ENCODE measurements around the gene PAFAH1B1.
"Not testable (repeated sequence)": the region's sequence is repeated elsewhere in the genome, so short reads cannot be mapped to it uniquely, and the experiment has no call there.

PAFAH1B1 gene

DNA sequence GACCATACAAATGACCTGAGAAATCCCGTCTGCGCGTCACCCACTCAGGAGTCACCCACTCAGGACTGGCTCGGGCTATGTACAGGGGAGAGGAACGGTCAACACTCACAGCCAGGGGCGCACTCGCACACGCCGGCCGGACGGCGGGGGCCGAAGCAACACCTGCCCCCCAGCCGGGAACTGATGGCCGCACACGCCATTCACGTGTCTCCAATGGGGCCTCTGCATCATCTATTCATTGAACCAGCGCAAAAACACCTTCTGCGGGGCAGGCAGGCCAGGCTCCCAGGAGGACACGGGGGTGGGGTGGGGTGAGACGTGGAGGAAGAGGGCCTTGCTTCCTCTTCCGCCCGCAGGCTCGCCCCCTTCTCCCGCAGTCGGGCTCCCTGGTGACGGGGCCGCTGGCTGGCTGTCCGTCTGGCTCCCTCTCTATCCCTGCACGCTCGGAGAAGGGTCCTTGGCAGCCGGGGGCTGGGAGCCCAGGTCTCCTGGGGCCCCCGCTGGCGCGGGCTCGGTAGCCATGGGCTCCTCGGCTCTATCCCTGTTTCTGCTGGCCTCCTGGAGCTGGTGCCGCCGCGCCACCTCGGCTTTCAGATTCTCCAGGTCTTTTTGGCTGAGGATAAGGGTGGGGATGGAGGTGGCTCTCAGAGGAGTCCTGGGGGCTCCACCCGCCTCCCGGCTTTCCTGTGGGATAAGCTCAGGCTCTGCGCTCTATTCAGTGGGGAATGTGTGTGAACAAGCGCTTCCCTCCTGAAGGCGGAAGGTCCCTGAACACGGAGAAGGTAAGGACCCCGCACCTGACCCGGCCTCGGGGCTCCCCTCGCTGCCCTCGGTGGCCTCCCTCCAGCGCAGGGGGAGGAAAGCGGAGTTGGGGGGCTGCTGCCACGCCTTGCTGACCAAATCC lies 97.0 kb downstream of the PAFAH1B1 start:
- no peak for DNase-seq

- DNase-seq = no peak
Observed at GRCh38 chr17:2691069-2691871, 97.8 kb downstream of the PAFAH1B1 start.

DNA sequence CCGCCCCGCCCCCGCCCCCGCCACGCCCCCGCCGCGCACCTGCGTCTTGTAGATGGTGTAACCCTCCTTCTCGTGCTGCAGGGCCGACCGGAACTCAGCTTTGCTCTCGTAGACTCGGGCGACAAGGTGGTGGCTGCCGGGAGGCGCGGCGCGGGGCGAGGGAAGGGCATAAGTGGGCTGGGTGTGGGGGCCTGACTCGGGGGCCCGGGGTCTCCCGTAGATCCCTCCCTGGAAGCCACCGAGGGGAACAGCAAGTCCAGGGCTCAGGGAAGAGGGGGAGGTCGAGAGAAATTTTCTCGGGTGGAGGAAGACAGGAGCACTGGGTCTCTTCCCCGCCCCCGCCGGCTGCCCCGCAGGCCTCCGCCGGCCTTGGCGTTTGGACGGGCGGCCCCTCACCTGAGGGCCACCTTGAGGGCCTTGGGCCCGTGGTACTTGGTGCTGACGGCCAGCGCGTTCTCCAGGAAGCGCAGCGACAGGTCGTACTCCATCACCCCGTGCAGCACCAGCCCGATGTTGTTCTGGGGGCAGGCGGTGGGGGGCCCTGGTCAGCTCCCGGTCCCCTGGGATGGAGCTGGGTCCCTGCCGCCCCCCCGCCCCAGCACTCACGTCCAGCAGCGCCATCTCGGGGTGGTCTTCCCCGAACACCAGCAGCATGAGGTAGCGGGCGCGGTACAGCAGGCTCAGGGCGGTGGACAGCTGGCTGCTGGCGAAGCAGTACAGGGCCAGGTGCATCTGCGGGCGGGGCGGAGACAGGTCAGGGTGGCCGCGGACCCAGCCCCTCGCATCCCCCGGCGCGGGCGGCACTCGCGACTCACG lies 98.7 kb downstream of the PAFAH1B1 start:
- DNase-seq = no peak

DNA sequence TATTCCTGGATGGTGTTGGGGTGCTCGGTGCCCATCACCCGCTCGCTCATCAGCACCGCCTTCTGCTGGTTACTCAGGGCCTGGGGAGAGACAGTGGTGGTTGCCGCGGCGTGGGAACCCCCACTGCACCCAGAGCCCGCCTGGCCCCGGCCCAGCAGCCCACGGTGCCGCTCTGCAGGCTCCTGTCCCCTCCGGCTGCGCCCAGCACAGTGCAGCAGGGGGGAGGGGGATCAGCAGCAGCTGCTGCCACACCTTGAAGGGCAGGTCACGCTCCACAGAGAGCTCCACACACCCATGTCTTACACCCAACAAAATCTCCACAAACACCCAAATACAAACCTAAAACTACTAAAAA lies 99.3 kb downstream of the PAFAH1B1 start:
- DNase-seq = no peak

GRCh38 chr17:2693561-2694380 lies 100.3 kb downstream of the PAFAH1B1 start:
- no peak for DNase-seq

DNA sequence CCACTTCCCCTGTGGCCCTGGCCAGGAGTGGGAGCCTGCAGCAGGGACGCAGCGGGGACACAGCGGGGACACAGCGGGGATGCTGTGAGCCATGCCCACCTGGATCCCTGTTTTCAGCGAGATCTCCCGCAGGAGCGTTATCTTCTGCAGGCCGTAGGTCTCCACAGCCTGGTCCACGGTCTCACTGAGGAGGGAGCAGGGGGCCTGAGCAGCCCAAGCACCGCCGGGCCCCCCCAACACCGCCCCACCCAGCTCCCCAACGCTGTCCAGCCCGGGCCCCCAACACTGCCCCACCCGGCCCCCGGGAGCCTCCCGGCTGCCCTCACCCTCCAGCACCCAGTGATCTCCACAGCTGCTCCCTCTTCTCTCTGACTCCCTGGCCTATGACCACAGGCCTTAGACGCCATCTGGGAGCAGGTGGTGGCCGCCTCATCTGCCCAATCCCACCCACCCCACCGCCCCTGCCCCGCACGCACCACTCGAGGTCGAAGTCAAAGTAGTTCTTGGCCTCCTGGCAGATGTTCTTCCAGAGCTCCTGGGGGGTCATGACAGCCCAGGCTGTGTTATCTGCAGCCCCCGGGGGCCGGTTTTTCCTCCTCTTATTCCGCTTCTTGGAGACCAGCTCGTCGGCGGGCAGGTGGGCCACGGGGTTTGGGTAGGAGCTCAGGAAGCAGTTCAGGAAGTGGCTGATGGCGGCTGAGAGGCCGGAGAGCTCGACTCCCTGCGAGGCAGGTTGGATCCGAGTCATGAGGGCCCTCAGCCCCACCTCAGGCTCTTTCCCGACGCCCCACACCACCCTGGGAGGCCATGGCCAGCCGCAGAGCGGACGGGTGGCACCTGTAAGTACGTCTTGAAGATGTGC lies 101.2 kb downstream of the PAFAH1B1 start:
- DNase-seq = no peak

GRCh38 chr17:2695243-2695960 lies 101.9 kb downstream of the PAFAH1B1 start:
- no peak for DNase-seq

DNA sequence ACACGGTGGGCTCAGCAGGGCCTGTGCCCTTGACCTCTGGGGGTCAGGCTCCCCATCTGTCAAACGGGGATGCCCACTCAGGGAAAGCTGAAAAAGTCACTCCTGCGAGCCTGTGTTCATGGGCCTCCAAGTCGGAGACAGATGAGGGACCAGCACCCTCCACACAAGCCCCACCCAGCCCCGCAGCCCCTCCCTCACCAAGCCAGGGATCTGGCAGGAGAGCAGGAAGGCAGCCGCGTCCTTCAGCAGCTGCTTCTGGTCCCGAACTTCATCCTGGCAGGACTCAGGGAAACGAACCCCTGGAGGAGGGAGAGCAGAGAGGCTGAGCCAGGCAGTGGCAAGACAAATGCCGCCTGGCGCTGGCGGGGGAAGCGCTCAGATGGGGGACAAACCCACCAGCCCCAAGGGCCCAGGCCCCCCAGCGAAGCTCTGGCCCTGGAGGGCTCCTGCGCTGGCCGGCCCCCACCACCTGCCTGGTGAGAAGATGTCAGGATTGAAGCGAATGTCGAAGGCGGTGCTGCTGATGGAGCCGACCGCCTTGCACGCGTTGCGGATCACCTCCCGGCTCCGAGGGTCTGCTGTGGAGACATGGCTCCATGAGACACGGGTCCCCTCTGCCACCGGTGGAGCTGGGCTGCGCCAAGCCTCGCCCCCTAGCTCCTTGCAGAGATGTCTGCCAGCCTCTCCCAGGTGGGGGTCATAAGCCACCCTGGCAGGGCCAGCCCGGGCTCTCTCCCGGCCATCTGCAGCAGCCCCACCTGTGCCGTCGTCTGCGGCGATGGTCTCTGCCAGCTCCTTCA lies 102.7 kb downstream of the PAFAH1B1 start:
- DNase-seq = no peak

DNA sequence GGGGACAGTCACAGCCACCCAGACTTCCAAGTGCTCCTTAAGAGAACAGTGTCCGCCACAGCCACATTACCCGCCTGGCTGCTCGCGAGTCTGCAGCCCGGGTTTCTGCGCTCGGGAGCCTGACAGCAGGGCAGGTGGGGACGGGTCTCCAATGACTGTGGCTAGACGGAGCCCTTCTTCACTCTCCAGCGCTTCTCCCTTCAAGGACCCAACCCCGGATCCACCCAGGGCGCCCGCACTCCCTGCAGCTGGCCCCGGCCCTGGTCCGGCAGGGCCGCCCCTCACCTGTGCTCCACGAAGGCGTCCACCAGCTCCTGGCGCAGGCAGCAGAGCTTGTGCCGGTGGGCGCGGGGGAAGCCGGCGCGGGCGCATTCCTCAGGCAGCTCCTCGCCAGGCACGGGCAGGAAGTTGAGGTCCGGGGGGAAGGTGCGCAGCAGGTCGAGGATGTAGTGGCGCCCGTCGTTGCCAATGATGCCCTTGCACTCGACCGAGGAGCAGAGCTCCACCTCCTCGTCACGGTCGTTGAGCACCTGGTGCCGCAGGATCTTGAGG lies 104.2 kb downstream of the PAFAH1B1 start:
- no peak for DNase-seq

GRCh38 chr17:2699216-2699805 lies 105.9 kb downstream of the PAFAH1B1 start:
- DNase-seq = not testable (repeated sequence)

GRCh38 chr17:2700030-2700490 lies 106.6 kb downstream of the PAFAH1B1 start:
- DNase-seq = no peak

DNA sequence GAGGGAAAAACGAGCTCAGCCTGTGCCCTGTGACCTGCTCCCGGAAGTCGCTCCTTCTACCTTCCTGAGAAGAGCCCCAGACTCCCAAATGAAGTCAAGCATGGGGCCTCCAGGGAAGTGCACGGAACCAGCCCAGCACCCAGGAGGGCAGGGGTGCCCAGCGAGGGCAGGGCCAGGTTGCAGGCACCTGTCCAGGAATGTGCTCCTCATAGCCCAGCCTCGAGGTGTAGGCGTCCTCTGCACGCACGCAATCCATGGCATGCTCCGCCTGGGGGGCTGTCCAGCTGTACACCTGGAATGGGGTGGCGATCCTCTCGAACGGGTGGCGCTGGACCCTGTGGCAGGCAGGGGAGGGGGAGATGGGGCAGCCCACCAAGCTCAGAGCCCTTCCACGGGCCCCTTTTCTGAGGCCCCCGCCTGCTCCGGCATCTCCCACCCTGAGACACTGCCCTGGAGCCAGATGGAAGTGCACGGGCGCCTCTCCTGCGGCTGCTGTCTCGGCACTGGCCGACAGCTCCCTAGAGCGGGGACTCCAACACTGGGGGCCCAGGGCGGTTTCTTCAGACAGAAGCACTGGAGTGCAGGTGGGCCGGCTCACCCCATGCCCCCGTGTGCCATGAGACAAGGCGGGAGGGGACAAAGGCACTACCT lies 107.2 kb downstream of the PAFAH1B1 start:
- DNase-seq = no peak

DNA sequence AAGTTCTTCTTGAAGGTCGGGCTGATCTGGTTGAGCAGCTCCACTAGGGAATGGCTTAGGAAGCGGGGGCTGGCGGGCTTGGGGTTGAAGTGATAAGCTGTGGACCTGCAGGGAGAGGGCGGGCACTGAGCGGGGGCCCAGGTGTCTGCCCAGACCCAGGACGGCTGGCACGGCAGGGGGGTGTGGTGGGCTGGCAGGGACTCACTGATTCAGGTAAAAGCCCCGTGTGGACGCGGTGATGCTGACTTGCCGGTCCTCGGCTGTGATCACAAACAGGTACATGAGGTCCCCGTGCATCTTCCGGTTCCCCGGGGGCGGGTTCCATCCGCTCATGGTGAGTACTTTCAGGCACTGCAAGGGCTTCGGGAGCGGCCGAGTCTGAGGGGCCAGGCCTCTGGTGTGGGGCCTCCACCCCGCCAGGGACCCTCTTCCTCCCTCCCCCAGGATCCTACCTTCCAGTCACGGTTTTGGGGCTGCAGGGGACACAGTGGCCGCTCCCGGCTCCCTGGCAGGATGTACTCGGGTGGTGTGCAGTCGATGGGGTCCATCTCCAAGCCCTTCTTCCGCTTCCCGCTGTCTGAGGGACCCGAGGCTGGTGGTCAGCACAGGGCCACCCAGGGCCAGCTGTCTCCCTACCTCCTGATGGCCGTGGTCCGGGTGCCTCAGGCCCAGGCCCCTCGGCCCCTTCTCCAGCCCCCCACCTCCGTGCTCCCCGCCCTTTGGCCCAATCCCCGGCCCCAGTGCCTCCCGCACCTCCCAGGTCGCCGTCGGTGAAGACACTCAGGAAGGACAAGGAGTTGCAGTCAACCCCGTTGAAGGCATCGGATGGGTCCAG lies 107.9 kb downstream of the PAFAH1B1 start:
- no peak for DNase-seq

- no peak for DNase-seq
Observed at GRCh38 chr17:2701996-2702741, 108.7 kb downstream of the PAFAH1B1 start.

DNA sequence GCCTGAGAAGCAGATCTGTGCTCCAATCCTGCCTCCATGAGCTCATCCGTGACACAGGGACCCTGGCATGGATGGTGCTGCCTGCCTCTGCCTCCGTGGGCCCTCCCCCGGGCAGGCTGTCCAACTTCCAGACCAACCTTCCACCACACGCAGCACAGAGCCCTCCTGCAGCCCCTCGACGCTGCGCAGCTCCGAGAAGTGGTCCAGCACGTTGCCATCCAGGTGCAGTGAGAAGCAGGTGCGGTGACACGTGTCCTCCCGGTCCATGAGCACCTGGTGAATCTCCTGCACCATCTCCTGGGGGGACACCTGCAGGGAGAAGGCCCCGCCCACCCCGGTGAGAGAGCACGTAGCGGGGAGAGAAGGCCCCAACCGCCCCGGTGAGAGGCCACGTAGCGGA lies 109.7 kb downstream of the PAFAH1B1 start:
- DNase-seq = no peak

- no peak for DNase-seq
Observed at GRCh38 chr17:2703606-2704005, 110.2 kb downstream of the PAFAH1B1 start.

All from activated CD4-positive, alpha-beta T cell treated with anti-CD3 and anti-CD28 coated beads, Interleukin-10, Interleukin-2, amounts not matched to agents 100 ng/mL and 50 ng/mL, durations not matched to agents 16 hours and 8 hours (primary cell).